Measurements from ENCODE around the gene COL27A1. TPM values are rescaled to one million over a fixed set of nuclear protein-coding genes. Genes with fewer than 3 reads are reported as not detected.

COL27A1 gene
- total RNA-seq, 1 donor from 2014 or later: 51.0 TPM

- DNase-seq (ENCODE audit: low spot score) (no peak), ATAC-seq (no peak)
Measured at GRCh38 chr9:114278881-114279570, 123.7 kb downstream of the COL27A1 start.

DNA sequence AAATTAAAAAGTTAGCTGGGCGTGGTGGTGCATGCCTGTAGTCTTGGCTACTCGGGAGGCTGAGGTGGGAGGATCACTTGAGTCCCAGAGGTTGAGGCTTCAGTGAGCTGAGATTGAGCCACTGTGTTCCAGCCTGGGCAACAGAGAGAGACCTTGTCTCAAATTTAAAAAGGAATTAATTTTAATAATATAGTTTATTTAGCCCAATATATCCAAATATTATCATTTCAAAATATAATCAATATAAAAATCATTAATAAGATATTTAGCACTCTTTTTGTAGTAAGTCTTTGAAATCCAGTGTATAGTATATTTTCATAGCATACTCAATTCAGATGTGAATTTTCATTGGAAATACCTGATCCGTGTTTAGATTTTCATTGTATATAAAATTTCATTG, 124.4 kb downstream of the COL27A1 start:
- ATAC-seq (no peak), DNase-seq (ENCODE audit: low spot score) (no peak)

- no peak for ATAC-seq
- no peak for DNase-seq (ENCODE audit: low spot score)
Measured at GRCh38 chr9:114280636-114281472, 125.5 kb downstream of the COL27A1 start.

DNA sequence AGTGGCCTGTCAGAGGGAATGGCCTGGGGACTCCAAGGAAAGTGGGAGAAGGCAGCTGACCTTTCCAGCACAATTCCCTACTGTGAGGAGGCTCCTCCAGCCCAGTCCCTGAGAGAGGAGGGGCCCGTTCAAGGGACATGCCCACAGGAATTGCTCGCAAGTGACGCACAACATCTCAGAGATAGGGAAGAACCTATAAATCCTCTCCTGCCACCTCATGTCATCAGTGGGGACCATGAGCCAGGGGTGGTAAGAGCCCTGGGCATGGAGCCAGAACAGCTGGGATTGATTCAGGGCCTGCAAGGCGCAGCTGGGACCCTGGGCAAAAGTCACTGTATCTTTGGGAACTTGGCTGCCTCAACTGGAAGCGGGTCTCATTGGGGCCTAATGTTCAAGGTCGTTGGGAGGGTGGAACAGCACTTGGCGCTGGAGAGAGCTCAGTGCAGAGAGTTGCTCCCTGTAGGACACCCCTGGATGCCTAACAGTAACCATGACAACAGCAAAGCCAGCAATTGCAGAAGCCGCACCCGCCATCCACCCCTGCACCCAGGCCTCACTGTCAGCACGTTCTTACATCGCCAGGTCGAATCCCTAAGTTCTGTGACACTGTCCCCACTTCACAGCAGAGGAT, 126.3 kb downstream of the COL27A1 start:
- DNase-seq (ENCODE audit: low spot score): peak; percentile 40
- ATAC-seq: no peak

- ATAC-seq: no peak
- peak; percentile 33 for DNase-seq (ENCODE audit: low spot score)
Measured at GRCh38 chr9:114282104-114282485, 126.8 kb downstream of the COL27A1 start.

GRCh38 chr9:114282507-114282906, 127.2 kb downstream of the COL27A1 start:
- no peak for ATAC-seq
- DNase-seq (ENCODE audit: low spot score): peak; percentile 21

DNA sequence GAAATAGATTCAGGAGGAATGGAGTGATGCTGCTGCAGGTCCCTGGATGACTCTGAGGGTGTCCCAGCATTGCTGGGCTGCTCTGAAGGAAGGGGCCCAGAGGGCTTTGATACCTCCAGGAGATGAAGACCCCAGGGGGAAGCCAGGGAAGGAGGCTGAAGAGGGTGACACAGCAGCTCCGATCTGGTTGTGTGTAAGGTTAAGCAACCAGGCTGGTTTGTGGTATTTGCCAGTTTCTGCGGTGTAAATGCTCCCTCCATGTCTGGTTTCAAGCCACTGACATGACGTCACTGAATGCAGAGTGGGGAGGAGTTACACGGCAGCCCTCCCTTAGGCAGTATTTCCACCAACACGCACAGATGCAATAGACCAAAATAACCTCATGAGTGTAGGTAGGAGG, 127.6 kb downstream of the COL27A1 start:
- DNase-seq (ENCODE audit: low spot score) (peak; percentile 12), ATAC-seq (no peak)

DNA sequence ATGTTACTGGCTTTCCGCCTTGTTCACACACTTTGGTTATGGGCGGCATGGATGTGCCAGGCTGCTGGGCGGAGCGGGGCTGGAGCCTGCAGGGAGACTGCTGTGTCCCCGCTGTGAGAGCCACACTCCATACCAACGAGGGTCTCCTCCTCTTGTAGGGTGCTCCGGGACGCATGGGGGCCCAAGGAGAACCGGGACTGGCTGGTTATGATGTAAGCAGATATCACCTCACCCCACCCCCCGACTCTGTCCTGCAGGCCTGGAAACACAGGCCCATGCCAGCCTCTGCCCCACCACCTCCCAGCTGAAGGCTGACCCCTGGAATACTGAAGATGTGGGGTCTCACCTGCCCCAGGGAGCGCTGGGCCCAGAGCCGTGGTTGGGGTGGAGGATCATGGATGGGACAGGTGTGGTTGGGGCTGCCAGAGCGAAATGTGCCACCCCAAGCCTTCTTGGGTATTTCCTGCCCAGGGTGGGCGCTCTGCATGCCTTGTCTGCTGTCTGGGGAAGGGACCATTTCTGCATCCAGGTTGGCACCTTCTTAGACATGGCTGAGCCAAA, 128.3 kb downstream of the COL27A1 start:
- ATAC-seq (no peak), DNase-seq (ENCODE audit: low spot score) (peak; percentile 33)

- ATAC-seq (no peak), DNase-seq (ENCODE audit: low spot score) (peak; percentile 37)
Measured at GRCh38 chr9:114284316-114285060, 129.2 kb downstream of the COL27A1 start.

DNA sequence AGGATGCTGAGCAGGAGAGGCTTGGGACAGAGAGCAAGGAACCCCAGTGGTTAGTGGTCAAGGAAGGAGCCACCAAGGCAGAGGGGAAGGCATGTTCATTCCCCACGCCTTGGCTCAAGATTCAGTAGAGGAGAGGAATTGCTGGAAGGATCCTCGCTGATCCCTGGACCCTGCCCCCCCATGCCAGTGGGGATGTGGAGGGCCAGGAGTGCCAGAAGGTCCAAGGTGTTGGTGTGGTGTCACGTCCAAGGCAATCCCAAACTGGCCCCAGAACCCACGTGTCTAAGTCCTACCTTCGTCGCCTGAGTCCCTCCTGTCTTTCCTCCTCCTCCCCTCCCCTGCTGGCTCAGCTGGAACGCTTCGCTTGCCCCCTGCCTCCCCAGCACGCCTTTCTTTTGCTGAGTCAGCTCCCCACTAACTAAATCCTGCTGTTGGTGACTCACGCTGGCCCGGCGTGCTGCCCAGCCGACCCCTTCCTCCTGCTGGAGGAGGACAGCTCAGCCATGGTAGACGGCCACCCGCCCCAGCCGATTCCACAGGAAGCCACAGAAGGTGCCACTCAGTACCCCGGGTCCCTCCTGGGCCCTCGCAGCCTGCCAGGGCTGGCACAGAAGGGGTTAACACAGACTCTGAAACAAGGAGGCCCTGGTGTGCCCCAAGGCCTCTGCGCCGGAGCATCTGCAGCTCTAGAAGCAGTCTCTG, 130.0 kb downstream of the COL27A1 start:
- DNase-seq (ENCODE audit: low spot score) (peak; percentile 39), ATAC-seq (no peak)

- peak; percentile 21 for DNase-seq (ENCODE audit: low spot score)
- no peak for ATAC-seq
Measured at GRCh38 chr9:114286146-114286679, 130.9 kb downstream of the COL27A1 start.

- DNase-seq (ENCODE audit: low spot score) (peak; percentile 40), ATAC-seq (no peak)
Measured at GRCh38 chr9:114287001-114287762, 131.8 kb downstream of the COL27A1 start.

DNA sequence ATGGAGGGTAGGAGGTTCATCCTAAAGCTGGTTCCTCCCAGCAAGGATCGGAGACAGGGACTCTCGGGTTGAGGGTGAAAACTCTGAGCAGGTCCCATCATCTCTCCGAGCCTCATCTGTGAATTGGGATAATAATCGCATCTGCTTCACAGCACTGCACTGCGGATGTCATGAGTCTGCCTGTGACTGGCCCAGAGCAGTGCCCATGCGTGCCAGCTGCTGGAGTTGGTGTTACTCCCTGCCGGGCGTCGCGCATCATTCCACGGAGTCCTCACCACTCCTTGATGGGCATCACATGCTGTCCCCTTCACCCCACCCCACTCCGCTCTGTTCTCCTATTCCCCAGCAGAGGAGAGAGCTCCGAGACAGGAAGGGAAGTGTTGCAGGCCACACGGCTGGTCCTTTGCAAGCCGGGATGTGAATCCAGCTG, 132.4 kb downstream of the COL27A1 start:
- no peak for ATAC-seq

GRCh38 chr9:114288193-114289091, 133.1 kb downstream of the COL27A1 start:
- ATAC-seq (no peak), DNase-seq (ENCODE audit: low spot score) (peak; percentile 37)

More for the DNA sequence above, 132.4 kb downstream of the COL27A1 start:
- DNase-seq (ENCODE audit: low spot score): no peak

- peak; percentile 43 for DNase-seq (ENCODE audit: low spot score)
- no peak for ATAC-seq
Measured at GRCh38 chr9:114289106-114289505, 133.8 kb downstream of the COL27A1 start.

- ATAC-seq (peak; percentile 14), DNase-seq (ENCODE audit: low spot score) (peak; percentile 42)
Measured at GRCh38 chr9:114289571-114290481, 134.5 kb downstream of the COL27A1 start.

DNA sequence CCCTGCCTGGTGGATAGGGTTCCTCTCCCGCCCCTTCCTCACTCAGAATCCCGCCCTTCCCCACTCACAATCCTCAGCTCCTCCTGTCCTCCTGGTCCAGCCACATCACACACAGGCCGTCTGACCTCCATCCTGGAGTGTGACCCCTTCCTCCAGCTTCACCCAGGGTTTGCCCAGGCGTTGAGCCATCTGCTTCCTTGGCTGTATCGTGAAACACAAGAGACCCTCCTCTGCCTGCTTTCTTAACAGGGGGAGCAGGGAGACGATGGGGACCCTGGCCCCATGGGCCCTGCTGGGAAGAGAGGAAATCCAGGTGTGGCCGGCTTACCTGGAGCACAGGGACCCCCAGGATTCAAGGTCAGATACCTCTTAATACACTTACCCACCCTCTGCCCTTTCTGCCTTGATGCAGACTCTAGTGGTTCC, 135.2 kb downstream of the COL27A1 start:
- DNase-seq (ENCODE audit: low spot score): peak; percentile 42
- peak; percentile 31 for ATAC-seq

Data from left lobe of liver (tissue), 2 donors.